Panc1 (cell line): ENCODE results near the gene RFC2. TPM values are rescaled to one million over a fixed set of nuclear protein-coding genes. Genes with fewer than 3 reads are reported as not detected.

Source experiments
- ATAC-seq: fragments of 200-7000 bp; cut with Tn5 transposase; 2 replicates; pipeline ENCODE4 v1.9.1; 2020; ENCODE audit warnings: mild to moderate bottlenecking, moderate library complexity
- BruUV-seq: library from RNA; stranded (reverse); fragments of 400-500 nt; replicated peaks from 2 replicates; lab custom pipeline; 2021; lab: Mats Ljungman, UMichigan
- CTCF ChIA-PET: fragments of 300-600 bp; sonication (Branson Sonifier 250); formaldehyde crosslinking; loops from one replicate; lab custom pipeline; 2022; ENCODE audit warnings: antibody characterized with exemption; lab: Charles Lee
- POLR2A ChIA-PET: fragments of 300-600 bp; sonication (Branson Sonifier 250); formaldehyde crosslinking; loops from one replicate; lab custom pipeline; 2022; ENCODE audit warnings: antibody characterized with exemption; lab: Charles Lee
- DNase-seq: peaks from one replicate; pipeline ENCODE4 v3.0.0-alpha.2; 2010; ENCODE audit warnings: low read depth, low spot score
- H3K27ac ChIP-seq: 2 replicates; pipeline ENCODE4 v1.5.1; 2011; ENCODE audit warnings: mild to moderate bottlenecking, low read length, inconsistent platforms
- H3K27me3 ChIP-seq: fragments of 200-500 bp; sonication (Bioruptor generic); 2 replicates; pipeline ENCODE4 v1.6.0; 2014; ENCODE audit warnings: low read length, inconsistent platforms; ENCODE audit not compliant: control insufficient read depth, insufficient read depth
- H3K36me3 ChIP-seq: fragments of 200-500 bp; sonication (Bioruptor generic); 2 replicates; pipeline ENCODE4 v1.5.1; 2014; ENCODE audit warnings: inconsistent platforms, mild to moderate bottlenecking, low read length, moderate library complexity; ENCODE audit not compliant: control insufficient read depth, insufficient read depth
- H3K4me1 ChIP-seq: 2 replicates; pipeline ENCODE4 v1.5.1; 2011; ENCODE audit warnings: inconsistent platforms, mild to moderate bottlenecking, low read length, moderate library complexity; ENCODE audit not compliant: control insufficient read depth, insufficient read depth
- H3K4me3 ChIP-seq, 2 experiments: 2 replicates each; pipeline ENCODE4 v1.5.1; 2011 to 2012; ENCODE audit warnings: low read depth in 2 of 2, low read length in 2 of 2, mild to moderate bottlenecking in 2 of 2, inconsistent platforms in 1 of 2, moderate library complexity in 1 of 2
- H3K9me3 ChIP-seq: fragments of 200-500 bp; sonication (Bioruptor generic); 2 replicates; pipeline ENCODE4 v1.5.1; 2014; ENCODE audit warnings: low read depth, mild to moderate bottlenecking, inconsistent platforms, low read length, moderate library complexity; ENCODE audit not compliant: control insufficient read depth, insufficient read depth
- CTCF ChIP-seq: fragments of 450-650 bp; IDR thresholded peaks from 2 replicates; pipeline ENCODE4 v1.5.1; 2017; ENCODE audit warnings: mild to moderate bottlenecking
- POLR2AphosphoS5 ChIP-seq: IDR thresholded peaks from 2 replicates; pipeline ENCODE4 v1.6.1; 2012; ENCODE audit warnings: mild to moderate bottlenecking, low read depth, low read length, moderate library complexity
- REST ChIP-seq, 2 experiments: IDR thresholded peaks; 2 replicates each; pipeline ENCODE4 v1.6.1; 2011 to 2012; ENCODE audit warnings: low read depth in 2 of 2, control low read depth in 1 of 2, low read length in 1 of 2, mild to moderate bottlenecking in 1 of 2, moderate library complexity in 1 of 2; ENCODE audit not compliant: insufficient read depth in 1 of 2
- SIN3A ChIP-seq: IDR thresholded peaks from 2 replicates; pipeline ENCODE4 v1.6.1; 2012; ENCODE audit warnings: low read depth, mild to moderate bottlenecking, low read length, moderate library complexity, borderline replicate concordance; ENCODE audit not compliant: insufficient read depth
- TCF7L2 ChIP-seq: IDR thresholded peaks from 2 replicates; pipeline ENCODE4 v1.6.1; 2011; ENCODE audit warnings: mild to moderate bottlenecking, low read depth, low read length, inconsistent platforms
- in situ Hi-C: cut with HindIII; loops from 2 replicates; pipeline ENCODE4 v1.10.0; 2016; ENCODE audit warnings: low sequenced_read_pairs, low pct_unique_long_range_greater_than_20kb
- intact Hi-C: fragments of 100-400 bp; cut with micrococcal nuclease; formaldehyde crosslinking; loops from one replicate; pipeline ENCODE4 v1.10.0; 2022; ENCODE audit not compliant: unreplicated experiment
- total RNA-seq: library from RNA; stranded (reverse); gene quantifications from one replicate; pipeline ENCODE4 v1.2.1, GENCODE V29; 2021; ENCODE audit not compliant: unreplicated experiment

Gene RFC2
- total RNA-seq, 1 experiment from 2014 or later = 56.2 TPM

GRCh38 chr7:74269757-74270277 lies 15.6 kb upstream of the RFC2 start:
- no peaks in the 10 kb centered on the region for H3K36me3 ChIP-seq
- H3K4me3 ChIP-seq = peak overlapping the region; percentile 45 to 61
- peak overlapping the region; percentile 53 for H3K27ac ChIP-seq
- ATAC-seq = peak; percentile 74
- TF ChIP-seq TCF7L2 (no peak), POLR2AphosphoS5 (no peak), SIN3A (no peak), REST (IDR thresholded peaks at IDR 0.05; ENCODE audit: insufficient read depth in 1 of 2, low read depth in 2 of 2, low read length in 1 of 2) (no peak), CTCF (no peak)
- in situ Hi-C loops (no loop called here), intact Hi-C loops (no loop called here)
- CTCF ChIA-PET = interaction anchor here (0.8 kb wide), 1 partner anchor 17 kb away, joined by 5 read pairs; no protein-coding TSS in a partner anchor
- no peaks in the 10 kb centered on the region for H3K27me3 ChIP-seq
- no peak for DNase-seq
- no TSS peak for BruUV-seq
- POLR2A ChIA-PET = no interaction called here
- H3K9me3 ChIP-seq = no peaks in the 10 kb centered on the region
- H3K4me1 ChIP-seq = peaks cover 10% of the 10 kb centered on the region

GRCh38 chr7:74267756-74268565 lies 13.8 kb upstream of the RFC2 start:
- no peak overlapping the region for H3K4me3 ChIP-seq
- H3K9me3 ChIP-seq = no peaks in the 10 kb centered on the region
- no TSS peak for BruUV-seq
- ChIA-PET CTCF (interaction anchor here (0.7 kb wide), 1 partner anchor 291 kb away, joined by 21 read pairs; no protein-coding TSS in a partner anchor), POLR2A (no interaction called here)
- ATAC-seq (no peak), DNase-seq (no peak)
- in situ Hi-C loops = no loop called here
- no peak overlapping the region for H3K27ac ChIP-seq
- TF ChIP-seq CTCF (no peak), POLR2AphosphoS5 (no peak), REST (IDR thresholded peaks at IDR 0.05; ENCODE audit: insufficient read depth in 1 of 2, low read depth in 2 of 2, low read length in 1 of 2) (no peak), SIN3A (no peak), TCF7L2 (no peak)
- no peaks in the 10 kb centered on the region for H3K27me3 ChIP-seq
- H3K36me3 ChIP-seq = no peaks in the 10 kb centered on the region
- peaks cover 10% of the 10 kb centered on the region for H3K4me1 ChIP-seq
- intact Hi-C loops = no loop called here
